Thyroid gland (tissue), 4 donors: Measurements from ENCODE around the gene ANKRD33B. TPM values are rescaled to one million over a fixed set of nuclear protein-coding genes. Genes with fewer than 3 reads are reported as not detected.

Experiments
- DNase-seq, 2 donors: peaks; one replicate each; pipeline ENCODE4 v3.0.0-alpha.2; 2019
- H3K27ac ChIP-seq, 3 donors: fragments of 200-600 bp; sonication (generic); 1 replicate in 2 of 3; 2 replicates in 1 of 3; pipeline ENCODE4 v1.5.1; 2016 to 2019; ENCODE audit warnings: mild to moderate bottlenecking in 1 of 3, moderate library complexity in 1 of 3
- H3K27me3 ChIP-seq: fragments of 200-600 bp; sonication (generic); one replicate; pipeline ENCODE4 v1.5.1; 2019
- H3K36me3 ChIP-seq, 2 donors: fragments of 200-600 bp; sonication (generic); one replicate each; pipeline ENCODE4 v1.5.1; 2016 to 2019
- H3K4me1 ChIP-seq, 2 donors: fragments of 200-600 bp; sonication (generic); one replicate each; pipeline ENCODE4 v1.5.1; 2017 to 2019
- H3K4me3 ChIP-seq, 3 donors: fragments of 200-600 bp; sonication (generic); replicated peaks in 1 of 3; 1 replicate in 2 of 3; 2 replicates in 1 of 3; pipeline ENCODE4 v1.5.1; 2016; ENCODE audit warnings: mild to moderate bottlenecking in 1 of 3
- H3K9me3 ChIP-seq: fragments of 200-600 bp; sonication (generic); one replicate; pipeline ENCODE4 v1.5.1; 2017
- POLR2A ChIP-seq, 2 donors: fragments of 450-650 bp; IDR thresholded peaks; one replicate each; pipeline ENCODE4 v1.6.1; 2017; ENCODE audit warnings: antibody characterized with exemption in 2 of 2, mild to moderate bottlenecking in 2 of 2, moderate library complexity in 1 of 2
- WGBS, 2 donors: methylation state at CpG; one replicate each; pipeline ENCODE4 v1.1.5; 2017; 5-methylcytosine and 5-hydroxymethylcytosine counted together
- intact Hi-C: fragments of 100-400 bp; cut with DNase I; formaldehyde crosslinking; loops from one replicate; pipeline ENCODE4 v1.15.1; 2023
- total RNA-seq, 4 donors: library from RNA; depleted of rRNA; stranded (reverse); fragments of >200 nt; gene quantifications; one replicate each; pipeline ENCODE4 v1.2.3, GENCODE V29; 2016
- TF ChIP-seq, protein P1 (sequence below), 6 experiments: fragments of 200-600 bp in 3 of 6; fragments of 450-650 bp in 3 of 6; sonication (generic) in 3 of 6; IDR thresholded peaks; one replicate each; pipeline ENCODE4 v1.5.1; 2016 to 2019; ENCODE audit warnings: antibody characterized with exemption in 6 of 6, mild to moderate bottlenecking in 2 of 6, inconsistent platforms in 1 of 6, moderate library complexity in 1 of 6

Gene ANKRD33B
- total RNA-seq, 4 donors from 2014 or later = 0.67 to 1.6 (median 1.1) TPM

DNA sequence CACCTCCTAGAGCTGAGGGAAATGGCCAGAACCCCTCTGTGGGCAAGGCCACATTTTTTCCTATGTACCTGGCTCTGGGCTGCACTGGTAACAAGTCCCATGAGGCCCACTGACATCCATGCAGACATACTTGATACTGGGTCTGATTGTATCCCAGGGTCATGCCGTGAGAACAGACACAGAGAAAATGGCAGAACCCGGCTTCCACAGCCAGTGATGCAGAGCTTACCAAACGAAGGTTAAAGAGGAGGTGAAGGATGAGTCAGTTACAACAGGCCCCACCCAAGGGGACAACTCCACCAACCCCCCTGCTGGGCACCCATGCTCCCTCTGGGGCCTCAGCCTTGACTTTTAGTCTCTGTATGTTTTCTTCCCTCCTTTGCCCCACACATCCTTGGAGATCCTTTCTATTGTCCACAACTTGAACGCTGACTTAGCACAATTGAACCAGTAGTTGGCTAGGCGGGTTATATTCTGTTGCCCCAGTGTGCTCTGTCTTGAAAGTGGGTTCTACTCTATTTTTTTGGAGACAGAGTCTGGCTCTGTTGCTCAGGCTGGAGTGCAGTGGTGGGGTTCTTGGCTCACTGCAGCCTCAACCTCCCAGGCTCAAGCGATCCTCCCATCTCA is 103.7 kb downstream of the ANKRD33B start:
- intact Hi-C loops = no loop called here
- no peak for TF ChIP-seq POLR2A (IDR thresholded peaks at IDR 0.05)
- TF ChIP-seq, protein P1, sequence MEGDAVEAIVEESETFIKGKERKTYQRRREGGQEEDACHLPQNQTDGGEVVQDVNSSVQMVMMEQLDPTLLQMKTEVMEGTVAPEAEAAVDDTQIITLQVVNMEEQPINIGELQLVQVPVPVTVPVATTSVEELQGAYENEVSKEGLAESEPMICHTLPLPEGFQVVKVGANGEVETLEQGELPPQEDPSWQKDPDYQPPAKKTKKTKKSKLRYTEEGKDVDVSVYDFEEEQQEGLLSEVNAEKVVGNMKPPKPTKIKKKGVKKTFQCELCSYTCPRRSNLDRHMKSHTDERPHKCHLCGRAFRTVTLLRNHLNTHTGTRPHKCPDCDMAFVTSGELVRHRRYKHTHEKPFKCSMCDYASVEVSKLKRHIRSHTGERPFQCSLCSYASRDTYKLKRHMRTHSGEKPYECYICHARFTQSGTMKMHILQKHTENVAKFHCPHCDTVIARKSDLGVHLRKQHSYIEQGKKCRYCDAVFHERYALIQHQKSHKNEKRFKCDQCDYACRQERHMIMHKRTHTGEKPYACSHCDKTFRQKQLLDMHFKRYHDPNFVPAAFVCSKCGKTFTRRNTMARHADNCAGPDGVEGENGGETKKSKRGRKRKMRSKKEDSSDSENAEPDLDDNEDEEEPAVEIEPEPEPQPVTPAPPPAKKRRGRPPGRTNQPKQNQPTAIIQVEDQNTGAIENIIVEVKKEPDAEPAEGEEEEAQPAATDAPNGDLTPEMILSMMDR (IDR thresholded peaks at IDR 0.05) = no peak
- no peak overlapping the region for H3K4me3 ChIP-seq

DNA sequence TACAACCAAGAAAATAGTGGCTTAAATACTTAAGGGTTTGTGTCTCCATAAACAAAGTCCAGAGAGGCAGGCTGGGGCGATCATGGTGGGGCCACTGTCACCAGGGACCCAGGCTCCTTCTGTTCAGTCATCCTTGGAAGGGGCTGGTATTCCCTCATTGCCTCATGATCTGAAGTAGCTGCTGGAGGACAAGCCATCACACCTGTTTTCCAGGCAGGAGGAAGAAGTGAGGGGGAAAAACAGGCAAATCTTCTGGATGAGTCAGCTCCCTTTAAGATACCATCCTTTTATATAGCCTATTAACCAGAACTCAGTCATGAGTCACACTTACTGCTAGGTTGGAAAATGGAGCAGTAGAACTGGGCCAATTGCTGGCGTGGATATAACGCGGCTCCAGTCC is 104.8 kb downstream of the ANKRD33B start:
- Histone ChIP-seq H3K27me3 (no peaks in the 10 kb centered on the region), H3K4me3 (no peak overlapping the region), H3K36me3 (no peaks in the 10 kb centered on the region), H3K4me1 (peaks cover 0 to 1% of the 10 kb centered on the region in 2 donors), H3K9me3 (no peaks in the 10 kb centered on the region), H3K27ac (no peak overlapping the region)
- DNase-seq = no peak
- intact Hi-C loops = no loop called here
- WGBS, 2 donors = 82 to 84% methylated on average over 4 of the region's 4 CpGs
- TF ChIP-seq POLR2A (IDR thresholded peaks at IDR 0.05) = no peak
- TF ChIP-seq, protein P1 (IDR thresholded peaks at IDR 0.05) = no peak

More for the DNA sequence above, 103.7 kb downstream of the ANKRD33B start:
- H3K4me1 ChIP-seq = peaks cover 0 to 4% of the 10 kb centered on the region in 2 donors
- H3K9me3 ChIP-seq = no peaks in the 10 kb centered on the region
- WGBS, 2 donors = 85 to 95% methylated on average over 6 of the region's 6 CpGs
- no peaks in the 10 kb centered on the region for H3K36me3 ChIP-seq
- DNase-seq = no peak
- no peaks in the 10 kb centered on the region for H3K27me3 ChIP-seq
- no peak overlapping the region for H3K27ac ChIP-seq

DNA sequence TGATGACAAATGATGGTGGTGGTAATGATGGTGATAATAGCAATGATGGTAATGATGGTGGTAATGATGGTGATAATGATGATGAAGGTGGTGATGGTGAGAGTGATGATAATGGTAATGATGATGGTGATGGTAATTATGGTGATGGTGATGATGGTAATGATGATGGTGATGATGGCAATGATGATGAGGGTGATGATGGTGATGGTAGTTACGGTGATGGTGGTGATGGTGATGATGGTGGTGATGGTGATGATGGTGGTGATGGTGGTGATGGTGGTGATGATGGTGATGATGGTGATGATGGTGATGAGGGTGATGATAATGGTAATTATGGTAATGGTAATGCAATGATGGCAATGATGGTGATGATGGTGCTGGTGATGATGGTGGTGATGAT is 106.1 kb downstream of the ANKRD33B start:
- no peaks in the 10 kb centered on the region for H3K36me3 ChIP-seq
- TF ChIP-seq, protein P1 (IDR thresholded peaks at IDR 0.05) = no peak
- TF ChIP-seq POLR2A (IDR thresholded peaks at IDR 0.05) = no peak
- no peaks in the 10 kb centered on the region for H3K27me3 ChIP-seq
- DNase-seq = no peak
- WGBS, 2 donors = 49 to 100% methylated on average over 1 of the region's 1 CpG
- no peak overlapping the region for H3K4me3 ChIP-seq
- H3K27ac ChIP-seq = no peak overlapping the region
- intact Hi-C loops = no loop called here
- no peaks in the 10 kb centered on the region for H3K9me3 ChIP-seq
- no peaks in the 10 kb centered on the region for H3K4me1 ChIP-seq

DNA sequence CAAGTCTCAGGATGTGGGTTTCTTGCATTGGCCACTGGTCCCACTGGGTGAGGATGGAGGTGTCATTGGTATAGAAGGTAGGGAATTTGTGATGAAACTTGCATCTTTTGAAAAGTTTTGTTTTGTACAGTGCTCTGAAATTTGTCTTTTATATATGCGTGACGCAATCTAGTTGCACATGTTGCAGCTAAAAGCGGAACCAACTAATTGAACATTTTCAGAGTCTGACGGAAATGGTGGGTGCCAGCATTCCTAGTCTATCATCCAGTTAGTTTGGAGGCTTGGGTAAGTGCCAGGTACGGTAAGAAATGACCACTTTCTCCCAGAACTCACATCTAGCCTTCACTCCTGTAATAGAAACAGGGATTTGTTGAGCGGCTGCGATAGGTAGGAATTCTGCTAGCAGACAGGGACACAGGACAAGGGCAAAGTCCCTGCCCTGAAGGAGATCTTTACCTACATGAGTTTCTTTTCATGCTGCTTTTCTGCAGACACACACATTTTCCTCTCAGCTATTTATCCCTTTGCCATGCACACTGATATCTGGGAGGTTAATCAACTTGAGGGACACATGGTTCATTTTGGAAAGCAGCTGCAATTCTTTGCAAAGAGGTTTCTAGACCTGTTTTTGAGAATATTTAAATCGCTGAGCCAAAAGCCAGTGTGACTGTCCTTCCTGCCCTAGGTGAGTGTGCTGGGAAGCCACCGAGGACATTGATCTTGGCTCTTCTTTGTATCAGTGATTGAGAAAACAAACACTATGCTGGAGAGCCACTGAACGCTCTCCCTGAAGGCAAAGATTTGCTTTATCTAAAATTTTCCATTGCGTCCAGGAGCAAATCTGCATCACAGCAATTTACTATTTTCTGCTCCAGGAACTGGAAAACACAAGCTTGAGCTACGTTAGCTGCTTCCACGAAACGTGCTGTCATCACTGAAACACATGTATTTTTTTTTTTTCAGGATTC is 107.5 kb downstream of the ANKRD33B start:
- TF ChIP-seq POLR2A (IDR thresholded peaks at IDR 0.05) = no peak
- TF ChIP-seq, protein P1 (IDR thresholded peaks at IDR 0.05) = no peak
- Histone ChIP-seq H3K27me3 (no peaks in the 10 kb centered on the region), H3K4me1 (no peaks in the 10 kb centered on the region), H3K9me3 (no peaks in the 10 kb centered on the region), H3K4me3 (no peak overlapping the region), H3K36me3 (no peaks in the 10 kb centered on the region), H3K27ac (no peak overlapping the region)
- DNase-seq = no peak
- intact Hi-C loops = no loop called here
- WGBS, 2 donors = 72 to 78% methylated on average over 14 of the region's 14 CpGs
